ENCODE data around the gene HAUS8.

The HAUS8 gene

DNA sequence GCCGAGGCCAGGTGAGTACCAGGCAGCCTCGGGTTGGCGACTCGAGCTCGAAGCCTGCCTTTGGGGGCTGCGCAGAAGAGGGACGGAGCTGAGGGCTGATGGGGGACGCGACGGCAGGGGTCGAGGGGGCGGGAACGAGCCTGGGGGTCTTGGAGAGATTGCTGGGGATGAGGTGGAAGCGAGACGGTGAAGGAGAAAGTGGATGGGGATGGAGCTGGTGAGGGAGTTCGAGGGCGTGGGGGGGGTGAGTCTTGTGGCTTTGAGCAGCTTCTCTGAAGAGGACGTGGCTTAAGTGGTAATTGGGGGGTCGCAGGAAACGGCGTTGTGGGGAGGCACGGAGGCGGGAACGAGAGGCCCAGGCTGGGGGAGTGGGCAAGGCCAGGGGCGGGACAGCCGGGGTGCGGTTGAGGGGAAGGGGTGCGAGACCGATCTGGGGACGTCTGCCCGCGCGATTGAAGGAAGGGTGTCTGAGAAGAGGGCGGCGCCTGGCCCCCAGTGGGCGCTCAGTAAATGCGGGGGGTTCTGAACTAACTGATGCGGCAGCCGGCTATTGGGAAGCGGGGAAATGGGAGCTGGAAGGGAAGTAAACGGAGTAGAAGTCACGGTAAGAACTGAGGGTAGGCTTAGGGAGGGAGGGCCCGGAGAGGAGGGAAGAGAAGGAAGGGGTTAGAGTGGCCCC, 751 bp upstream of the HAUS8 start:
- TF ChIP-seq SP1 (IDR thresholded peaks at IDR 0.05) (no peak), NFRKB (IDR thresholded peaks at IDR 0.05) (no peak), ELF4 (IDR thresholded peaks at IDR 0.05) (no peak), BHLHE40 (IDR thresholded peaks at IDR 0.05; ENCODE audit: borderline replicate concordance) (no peak), ARNT (IDR thresholded peaks at IDR 0.05) (no peak), SUZ12 (IDR thresholded peaks at IDR 0.05) (no peak), FOXM1 (IDR thresholded peaks at IDR 0.05; ENCODE audit: borderline replicate concordance) (no peak), FOXK2 (IDR thresholded peaks at IDR 0.05) (no peak)
- POLR2A ChIA-PET, result interaction anchor here (1.0 to 1.5 kb wide), 5 partner anchors 9 to 335 kb away, joined by 3 to 5 read pairs (median 4); partner anchors contain the start of genes BABAM1 and USE1
- CTCF ChIA-PET, result interaction anchor here (1.1 kb wide), 1 partner anchor 9 kb away, joined by 4 read pairs; no protein-coding TSS in a partner anchor
- no peak for DNase-seq (ENCODE audit: extremely low spot score)

DNA sequence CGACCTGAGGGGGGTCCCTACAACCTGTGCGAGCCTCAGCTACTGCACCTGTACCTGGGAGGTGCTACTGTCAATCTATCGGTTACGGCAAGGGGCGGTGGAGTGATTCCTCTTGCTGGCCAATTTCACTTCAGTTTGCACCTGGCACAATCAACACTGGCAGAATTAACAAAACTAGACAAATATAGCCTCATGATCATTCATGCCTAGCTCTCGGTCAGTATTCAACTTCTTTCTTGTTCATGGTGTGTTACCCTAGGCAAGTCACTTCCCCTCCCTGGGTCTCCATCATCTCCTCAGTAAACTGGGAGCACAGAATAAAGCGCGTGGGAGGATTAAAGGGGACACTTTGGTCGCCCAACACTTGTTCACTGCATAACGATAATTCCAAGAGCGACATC, 618 bp downstream of the HAUS8 start:
- POLR2A ChIA-PET, result interaction anchor here (0.8 to 1.5 kb wide), 3 partner anchors 15 to 578 kb away, joined by 3 read pairs; partner anchors contain the start of gene C19orf44
- DNase-seq (ENCODE audit: extremely low spot score), result no peak
- CTCF ChIA-PET, result no interaction called here
- no peak for TF ChIP-seq CTBP1 (IDR thresholded peaks at IDR 0.05; ENCODE audit: borderline replicate concordance)
- no peak for TF ChIP-seq NFRKB (IDR thresholded peaks at IDR 0.05)
- TF ChIP-seq FOXK2 (IDR thresholded peaks at IDR 0.05), result no peak
- no peak for TF ChIP-seq FOXM1 (IDR thresholded peaks at IDR 0.05; ENCODE audit: borderline replicate concordance)
- no peak for TF ChIP-seq HDGF (IDR thresholded peaks at IDR 0.05; ENCODE audit: borderline replicate concordance)
- TF ChIP-seq ZNF384 (IDR thresholded peaks at IDR 0.05), result no peak
- TF ChIP-seq ARNT (IDR thresholded peaks at IDR 0.05), result no peak
- TF ChIP-seq, protein P1, sequence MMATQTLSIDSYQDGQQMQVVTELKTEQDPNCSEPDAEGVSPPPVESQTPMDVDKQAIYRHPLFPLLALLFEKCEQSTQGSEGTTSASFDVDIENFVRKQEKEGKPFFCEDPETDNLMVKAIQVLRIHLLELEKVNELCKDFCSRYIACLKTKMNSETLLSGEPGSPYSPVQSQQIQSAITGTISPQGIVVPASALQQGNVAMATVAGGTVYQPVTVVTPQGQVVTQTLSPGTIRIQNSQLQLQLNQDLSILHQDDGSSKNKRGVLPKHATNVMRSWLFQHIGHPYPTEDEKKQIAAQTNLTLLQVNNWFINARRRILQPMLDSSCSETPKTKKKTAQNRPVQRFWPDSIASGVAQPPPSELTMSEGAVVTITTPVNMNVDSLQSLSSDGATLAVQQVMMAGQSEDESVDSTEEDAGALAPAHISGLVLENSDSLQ (IDR thresholded peaks at IDR 0.05), result no peak
- TF ChIP-seq SUZ12 (IDR thresholded peaks at IDR 0.05), result no peak
- TF ChIP-seq LEF1 (IDR thresholded peaks at IDR 0.05; ENCODE audit: borderline replicate concordance), result no peak
- no peak for TF ChIP-seq SP1 (IDR thresholded peaks at IDR 0.05)
- TF ChIP-seq ELF4 (IDR thresholded peaks at IDR 0.05), result no peak

DNA sequence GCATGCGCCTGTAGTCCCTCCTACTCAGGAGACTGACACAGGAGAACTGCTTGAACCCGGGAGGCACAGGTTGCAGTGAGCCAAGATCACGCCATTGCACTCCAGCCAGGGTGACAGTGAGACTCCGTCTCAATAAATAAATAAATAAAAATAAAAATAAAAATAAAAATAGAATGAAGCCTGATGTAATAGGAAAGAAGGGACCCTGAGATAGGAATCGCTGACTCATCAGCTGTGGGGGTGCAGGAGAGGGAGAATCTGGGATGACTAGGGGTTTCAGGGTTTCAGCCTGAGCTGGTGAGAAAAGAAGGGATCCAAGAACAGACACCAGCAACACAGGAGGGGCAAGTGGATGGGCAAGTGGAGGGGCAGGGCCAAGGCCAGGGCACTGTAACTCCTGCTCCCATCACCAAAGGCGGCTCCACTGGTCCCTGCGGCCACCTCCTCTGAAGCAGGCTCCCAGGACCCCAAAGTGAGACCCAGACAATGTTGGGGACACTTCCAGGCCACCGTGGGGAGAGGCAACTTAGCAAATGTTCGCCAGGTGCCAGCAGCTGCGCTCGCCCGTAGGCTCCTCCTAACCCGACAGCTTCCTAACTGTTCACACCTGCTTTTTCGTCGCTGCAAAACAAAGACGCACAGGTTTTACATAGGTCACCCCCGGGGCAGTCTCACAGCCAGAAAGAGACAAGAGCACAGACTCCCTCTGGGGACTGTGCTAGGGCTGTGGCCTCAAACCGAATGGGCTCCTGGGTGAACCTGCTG, 1.2 kb downstream of the HAUS8 start:
- no peak for DNase-seq (ENCODE audit: extremely low spot score)
- ChIA-PET CTCF (no interaction called here), POLR2A (interaction anchor here (0.6 to 1.2 kb wide), 3 partner anchors 231 to 577 kb away, joined by 3 read pairs; partner anchors contain the start of gene C19orf44)
- TF ChIP-seq L3MBTL2 (conservative IDR thresholded peaks at IDR 0.05) (no peak), TARDBP (IDR thresholded peaks at IDR 0.05) (no peak), ELF4 (IDR thresholded peaks at IDR 0.05) (no peak), ARNT (IDR thresholded peaks at IDR 0.05) (no peak), FOXA1 (IDR thresholded peaks at IDR 0.05) (no peak), NFRKB (IDR thresholded peaks at IDR 0.05) (no peak), LEF1 (IDR thresholded peaks at IDR 0.05; ENCODE audit: borderline replicate concordance) (no peak), SUZ12 (IDR thresholded peaks at IDR 0.05) (no peak), FOXM1 (IDR thresholded peaks at IDR 0.05; ENCODE audit: borderline replicate concordance) (no peak), ZNF384 (IDR thresholded peaks at IDR 0.05) (no peak), HDGF (IDR thresholded peaks at IDR 0.05; ENCODE audit: borderline replicate concordance) (no peak), BHLHE40 (IDR thresholded peaks at IDR 0.05; ENCODE audit: borderline replicate concordance) (no peak)

DNA sequence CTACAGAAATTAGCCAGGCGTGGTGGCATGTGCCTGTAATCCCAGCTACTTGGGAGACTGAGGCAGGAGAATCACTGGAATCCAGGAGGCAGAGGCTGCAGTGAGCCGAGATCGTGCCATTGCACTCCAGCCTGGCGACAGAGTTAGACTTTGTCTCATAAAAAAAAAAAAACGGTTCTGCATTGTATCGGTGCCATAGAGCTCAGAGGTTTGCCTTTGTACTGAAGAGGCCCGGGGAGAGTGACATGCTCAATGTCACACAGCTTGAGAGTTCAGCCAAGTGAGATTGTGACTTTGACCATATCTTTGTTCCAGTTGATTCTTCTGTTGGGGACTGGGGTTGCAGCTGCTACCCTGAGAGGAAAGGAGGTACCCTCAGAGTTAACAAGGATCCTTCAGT, 4.3 kb downstream of the HAUS8 start:
- POLR2A ChIA-PET, result no interaction called here
- no peak for TF ChIP-seq ZNF384 (IDR thresholded peaks at IDR 0.05)
- no peak for TF ChIP-seq CTBP1 (IDR thresholded peaks at IDR 0.05; ENCODE audit: borderline replicate concordance)
- TF ChIP-seq HDGF (IDR thresholded peaks at IDR 0.05; ENCODE audit: borderline replicate concordance), result no peak
- TF ChIP-seq TARDBP (IDR thresholded peaks at IDR 0.05), result no peak
- no peak for TF ChIP-seq SP1 (IDR thresholded peaks at IDR 0.05)
- TF ChIP-seq, protein P1 (IDR thresholded peaks at IDR 0.05), result no peak
- no peak for TF ChIP-seq ELF4 (IDR thresholded peaks at IDR 0.05)
- TF ChIP-seq L3MBTL2 (conservative IDR thresholded peaks at IDR 0.05), result no peak
- no peak for TF ChIP-seq ARNT (IDR thresholded peaks at IDR 0.05)
- TF ChIP-seq FOXK2 (IDR thresholded peaks at IDR 0.05), result no peak
- TF ChIP-seq FOXM1 (IDR thresholded peaks at IDR 0.05; ENCODE audit: borderline replicate concordance), result no peak
- no peak for TF ChIP-seq FOXA1 (IDR thresholded peaks at IDR 0.05)
- TF ChIP-seq LEF1 (IDR thresholded peaks at IDR 0.05; ENCODE audit: borderline replicate concordance), result no peak
- no peak for TF ChIP-seq NFRKB (IDR thresholded peaks at IDR 0.05)
- no peak for TF ChIP-seq BHLHE40 (IDR thresholded peaks at IDR 0.05; ENCODE audit: borderline replicate concordance)
- TF ChIP-seq SUZ12 (IDR thresholded peaks at IDR 0.05), result no peak
- CTCF ChIA-PET, result no interaction called here
- no peak for DNase-seq (ENCODE audit: extremely low spot score)

DNA sequence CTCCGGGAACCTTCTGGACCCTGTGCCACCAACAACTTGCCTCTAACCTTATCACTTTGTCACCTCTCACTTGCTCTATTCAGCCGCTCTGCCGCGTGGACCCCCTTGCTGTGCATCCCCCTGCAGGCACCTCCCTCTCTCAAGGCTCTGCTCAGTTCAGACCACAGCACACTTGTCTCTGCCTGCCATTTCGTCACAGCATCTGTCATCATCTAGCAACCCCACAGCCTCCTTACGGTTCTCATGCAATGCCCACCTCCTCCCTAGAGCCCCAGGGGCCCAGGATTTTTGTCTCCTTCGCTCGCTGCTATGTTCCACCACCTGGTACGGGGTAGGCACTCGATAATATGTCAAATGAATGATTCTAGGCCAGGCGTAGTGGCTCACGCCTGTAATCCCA, 4.8 kb downstream of the HAUS8 start:
- ChIA-PET CTCF (no interaction called here), POLR2A (no interaction called here)
- TF ChIP-seq SP1 (IDR thresholded peaks at IDR 0.05) (no peak), NFRKB (IDR thresholded peaks at IDR 0.05) (no peak), ELF4 (IDR thresholded peaks at IDR 0.05) (no peak), FOXA1 (IDR thresholded peaks at IDR 0.05) (no peak), FOXM1 (IDR thresholded peaks at IDR 0.05; ENCODE audit: borderline replicate concordance) (no peak), L3MBTL2 (conservative IDR thresholded peaks at IDR 0.05) (no peak)
- TF ChIP-seq, protein P1 (IDR thresholded peaks at IDR 0.05), result no peak
- no peak for DNase-seq (ENCODE audit: extremely low spot score)

Measured in HEK293T (cell line).